Measurements from ENCODE around the gene CDH20.

GRCh38 chr18:61340148-61340547, 6.9 kb downstream of the CDH20 start:
- TF ChIP-seq POLR2A (IDR thresholded peaks at IDR 0.05) (no peak), POLR2AphosphoS5 (IDR thresholded peaks at IDR 0.05) (no peak), EP300 (IDR thresholded peaks at IDR 0.05) (no peak)
- TF ChIP-seq, protein P1, sequence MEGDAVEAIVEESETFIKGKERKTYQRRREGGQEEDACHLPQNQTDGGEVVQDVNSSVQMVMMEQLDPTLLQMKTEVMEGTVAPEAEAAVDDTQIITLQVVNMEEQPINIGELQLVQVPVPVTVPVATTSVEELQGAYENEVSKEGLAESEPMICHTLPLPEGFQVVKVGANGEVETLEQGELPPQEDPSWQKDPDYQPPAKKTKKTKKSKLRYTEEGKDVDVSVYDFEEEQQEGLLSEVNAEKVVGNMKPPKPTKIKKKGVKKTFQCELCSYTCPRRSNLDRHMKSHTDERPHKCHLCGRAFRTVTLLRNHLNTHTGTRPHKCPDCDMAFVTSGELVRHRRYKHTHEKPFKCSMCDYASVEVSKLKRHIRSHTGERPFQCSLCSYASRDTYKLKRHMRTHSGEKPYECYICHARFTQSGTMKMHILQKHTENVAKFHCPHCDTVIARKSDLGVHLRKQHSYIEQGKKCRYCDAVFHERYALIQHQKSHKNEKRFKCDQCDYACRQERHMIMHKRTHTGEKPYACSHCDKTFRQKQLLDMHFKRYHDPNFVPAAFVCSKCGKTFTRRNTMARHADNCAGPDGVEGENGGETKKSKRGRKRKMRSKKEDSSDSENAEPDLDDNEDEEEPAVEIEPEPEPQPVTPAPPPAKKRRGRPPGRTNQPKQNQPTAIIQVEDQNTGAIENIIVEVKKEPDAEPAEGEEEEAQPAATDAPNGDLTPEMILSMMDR (IDR thresholded peaks at IDR 0.05) = no peak

Measured in suprapubic skin (tissue), 4 donors.